Upper lobe of left lung (tissue), 6 donors: ENCODE data around the gene AVPI1. TPM values are rescaled to one million over a fixed set of nuclear protein-coding genes. Genes with fewer than 3 reads are reported as not detected.

Experiments used
- ATAC-seq, 2 donors: fragments of 200-7000 bp; cut with Tn5 transposase; one replicate each; pipeline ENCODE4 v1.9.1; 2022; ENCODE audit warnings: mild to moderate bottlenecking in 2 of 2, moderate library complexity in 2 of 2; ENCODE audit not compliant: low FRiP score in 2 of 2
- DNase-seq, 2 donors: peaks; one replicate each; pipeline ENCODE4 v3.0.0-alpha.2; 2019 to 2020
- H3K27ac ChIP-seq, 4 donors: fragments of 200-600 bp; sonication (generic); one replicate each; pipeline ENCODE4 v1.5.1; 2016 to 2019
- H3K27me3 ChIP-seq, 4 donors: fragments of 200-600 bp; sonication (generic); one replicate each; pipeline ENCODE4 v1.5.1; 2017 to 2019
- H3K36me3 ChIP-seq, 4 donors: fragments of 200-600 bp; sonication (generic); one replicate each; pipeline ENCODE4 v1.5.1; 2016 to 2019
- H3K4me1 ChIP-seq, 4 donors: fragments of 200-600 bp; sonication (generic); one replicate each; pipeline ENCODE4 v1.5.1; 2018 to 2019
- H3K4me3 ChIP-seq, 4 donors: fragments of 200-600 bp; sonication (generic); one replicate each; pipeline ENCODE4 v1.5.1; 2017 to 2019; ENCODE audit warnings: mild to moderate bottlenecking in 2 of 4, moderate library complexity in 1 of 4
- H3K9me3 ChIP-seq, 4 donors: fragments of 200-600 bp; sonication (generic); one replicate each; pipeline ENCODE4 v1.5.1; 2018 to 2019
- CTCF ChIP-seq, 6 experiments: fragments of 450-650 bp in 4 of 6; fragments of 200-600 bp in 2 of 6; sonication (generic) in 2 of 6; IDR thresholded peaks; one replicate each; pipeline ENCODE4 v1.5.1; 2016 to 2019; ENCODE audit warnings: antibody characterized with exemption in 6 of 6
- EP300 ChIP-seq, 4 donors: sonication (generic); formaldehyde crosslinking; IDR thresholded peaks; one replicate each; pipeline ENCODE4 v1.5.1; 2017; ENCODE audit warnings: antibody characterized with exemption in 4 of 4, control low read depth in 2 of 4
- POLR2A ChIP-seq, 4 donors: fragments of 450-650 bp; IDR thresholded peaks; one replicate each; pipeline ENCODE4 v1.5.1; 2016 to 2017; ENCODE audit warnings: antibody characterized with exemption in 4 of 4, mild to moderate bottlenecking in 2 of 4
- POLR2AphosphoS5 ChIP-seq, 2 donors: sonication (generic); formaldehyde crosslinking; IDR thresholded peaks; one replicate each; pipeline ENCODE4 v1.5.1; 2017; ENCODE audit warnings: antibody characterized with exemption in 2 of 2
- WGBS, 2 donors: methylation state at CpG; one replicate each; pipeline ENCODE4 v1.1.5; 2017 to 2018; 5-methylcytosine and 5-hydroxymethylcytosine counted together
- total RNA-seq, 6 donors: library from RNA; depleted of rRNA in 4 of 6; stranded (reverse); fragments of >200 nt in 4 of 6; gene quantifications; one replicate each; pipeline versions ENCODE4 v1.1.0 to v1.2.1, GENCODE V29; 2016 to 2021
- donor health status: DM: no; HTN: no; CAD: no; lungs with moderate emphysema.
- donor health status: DM: no; HTN: yes; CAD: no; lungs with severe emphysema.

The AVPI1 gene
- total RNA-seq, 6 donors from 2014 or later = 25.2 to 62.5 (median 45.0) TPM

- Histone ChIP-seq H3K27me3 (no peaks in the 10 kb centered on the region), H3K9me3 (no peaks in the 10 kb centered on the region), H3K27ac (no peak overlapping the region), H3K4me1 (peaks cover 0 to 3% (median 0%) of the 10 kb centered on the region in 4 donors), H3K36me3 (peaks cover 15 to 78% (median 55%) of the 10 kb centered on the region in 4 donors), H3K4me3 (no peak overlapping the region)
- TF ChIP-seq EP300 (IDR thresholded peaks at IDR 0.05) (no peak), CTCF (IDR thresholded peaks at IDR 0.05) (no peak), POLR2AphosphoS5 (IDR thresholded peaks at IDR 0.05) (no peak), POLR2A (IDR thresholded peaks at IDR 0.05) (no peak)
- WGBS, 2 donors = 87 to 88% methylated on average over 7 to 8 of the region's 8 CpGs
- DNase-seq = no peak
- ATAC-seq = peak in 1 of 2 donors; percentile 28
Measured at GRCh38 chr10:97673736-97674525, 13.1 kb downstream of the AVPI1 start.

DNA sequence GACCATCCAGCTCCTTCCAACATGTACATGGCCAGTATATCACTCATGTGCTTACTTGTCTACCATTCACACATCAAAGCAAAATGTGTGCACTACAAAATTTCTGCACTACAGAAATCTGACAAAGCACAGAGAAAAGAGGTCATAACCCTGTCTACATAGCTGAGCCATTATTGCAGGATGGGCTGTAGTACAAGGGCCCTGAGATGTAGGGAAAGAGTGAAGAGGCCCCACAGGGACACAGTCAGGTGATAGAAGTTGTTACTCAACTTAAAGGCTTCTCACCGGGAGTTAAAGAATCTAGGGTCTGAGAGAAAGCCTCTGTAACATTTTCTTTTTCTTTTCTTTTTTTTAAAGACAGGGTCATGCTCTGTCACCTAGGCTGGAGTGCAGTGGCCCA, 17.5 kb downstream of the AVPI1 start:
- Histone ChIP-seq H3K27ac (no peak overlapping the region), H3K9me3 (no peaks in the 10 kb centered on the region), H3K4me1 (no peaks in the 10 kb centered on the region), H3K36me3 (peaks cover 8 to 78% (median 52%) of the 10 kb centered on the region in 4 donors), H3K27me3 (no peaks in the 10 kb centered on the region), H3K4me3 (no peak overlapping the region)
- WGBS, 2 donors = 61 to 82% methylated on average over 1 of the region's 1 CpG
- DNase-seq = no peak
- TF ChIP-seq CTCF (IDR thresholded peaks at IDR 0.05) (no peak), POLR2A (IDR thresholded peaks at IDR 0.05) (no peak), POLR2AphosphoS5 (IDR thresholded peaks at IDR 0.05) (no peak), EP300 (IDR thresholded peaks at IDR 0.05) (no peak)
- no peak for ATAC-seq

- Histone ChIP-seq H3K9me3 (no peaks in the 10 kb centered on the region), H3K27me3 (no peaks in the 10 kb centered on the region), H3K36me3 (peaks cover 7 to 80% (median 45%) of the 10 kb centered on the region in 4 donors), H3K4me1 (no peaks in the 10 kb centered on the region), H3K4me3 (no peak overlapping the region), H3K27ac (no peak overlapping the region)
- 81 to 84% methylated on average over 6 of the region's 6 CpGs for WGBS, 2 donors
- TF ChIP-seq CTCF (IDR thresholded peaks at IDR 0.05) = no peak
- ATAC-seq (no peak), DNase-seq (peak in 1 of 2 donors; percentile 30)
Measured at GRCh38 chr10:97667463-97667862, 19.6 kb downstream of the AVPI1 start.

GRCh38 chr10:97666992-97667391, 20.0 kb downstream of the AVPI1 start:
- Histone ChIP-seq H3K9me3 (no peaks in the 10 kb centered on the region), H3K27me3 (no peaks in the 10 kb centered on the region), H3K4me1 (no peaks in the 10 kb centered on the region), H3K36me3 (peaks cover 7 to 80% (median 47%) of the 10 kb centered on the region in 4 donors), H3K4me3 (no peak overlapping the region), H3K27ac (no peak overlapping the region)
- ATAC-seq (no peak), DNase-seq (no peak)
- no peak for TF ChIP-seq POLR2AphosphoS5 (IDR thresholded peaks at IDR 0.05)
- no peak for TF ChIP-seq POLR2A (IDR thresholded peaks at IDR 0.05)
- no peak for TF ChIP-seq EP300 (IDR thresholded peaks at IDR 0.05)
- no peak for TF ChIP-seq CTCF (IDR thresholded peaks at IDR 0.05)
- 88 to 93% methylated on average over 7 of the region's 7 CpGs for WGBS, 2 donors
